HT-29 (cell line): ENCODE measurements around the gene NRM. TPM values are rescaled to one million over a fixed set of nuclear protein-coding genes. Genes with fewer than 3 reads are reported as not detected.
A peak's percentile ranks its signal among the peaks of the same experiment; 100 is the strongest.

Experiments used
- DNase-seq: peaks from one replicate; pipeline ENCODE4 v3.0.0-alpha.2; 2015; ENCODE audit warnings: low spot score
- total RNA-seq: library from RNA; depleted of rRNA; stranded (reverse); fragments of >200 nt; shearing (Covaris generic); gene quantifications from 2 replicates; pipeline ENCODE4 v1.2.3, GENCODE V29; 2014

Gene NRM
- total RNA-seq, 1 experiment from 2014 or later, result 18.3 TPM

DNA sequence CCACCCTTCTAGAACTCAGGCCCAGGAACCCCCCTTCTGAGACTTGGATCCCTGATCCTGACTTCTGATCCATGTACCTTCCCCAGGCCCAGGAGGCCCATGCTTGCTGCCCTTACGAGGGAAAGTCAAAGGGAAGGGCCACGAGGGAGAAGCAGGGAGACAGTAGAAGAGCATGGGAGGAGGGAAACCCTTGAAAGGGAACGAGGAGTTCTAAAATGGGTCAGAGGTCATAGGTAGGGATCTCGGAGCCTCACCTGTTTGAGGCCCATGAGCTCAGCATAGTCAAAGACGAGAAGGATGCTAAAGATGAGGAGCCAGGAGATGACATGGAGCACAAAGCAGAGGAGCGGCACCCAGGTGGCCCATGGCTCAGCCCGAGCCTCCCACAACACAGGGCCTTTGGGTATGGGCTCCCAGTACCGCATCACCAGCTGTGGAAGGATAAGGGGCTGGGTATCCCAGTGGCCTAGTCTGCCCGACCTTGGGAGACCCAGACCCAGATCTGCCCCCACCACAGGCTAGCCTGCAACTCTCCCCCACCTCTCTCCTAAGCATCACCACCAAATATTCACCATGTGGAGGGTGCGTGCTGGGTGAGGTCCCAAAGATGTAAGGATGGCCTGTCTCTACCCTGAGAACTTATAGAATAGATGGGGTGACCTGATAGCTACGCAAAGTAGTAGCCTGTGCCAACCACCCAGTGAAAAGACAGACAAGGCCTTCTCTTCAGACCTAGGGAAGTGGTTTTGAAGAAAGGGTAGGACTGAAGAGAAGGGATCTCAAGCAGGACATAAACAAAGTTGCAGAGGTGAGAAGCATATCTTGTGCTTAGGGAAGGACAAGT, 1.5 kb downstream of the NRM start:
- DNase-seq, result no peak

- no peak for DNase-seq
Observed at GRCh38 chr6:30688569-30688968, 2.2 kb downstream of the NRM start.

DNA sequence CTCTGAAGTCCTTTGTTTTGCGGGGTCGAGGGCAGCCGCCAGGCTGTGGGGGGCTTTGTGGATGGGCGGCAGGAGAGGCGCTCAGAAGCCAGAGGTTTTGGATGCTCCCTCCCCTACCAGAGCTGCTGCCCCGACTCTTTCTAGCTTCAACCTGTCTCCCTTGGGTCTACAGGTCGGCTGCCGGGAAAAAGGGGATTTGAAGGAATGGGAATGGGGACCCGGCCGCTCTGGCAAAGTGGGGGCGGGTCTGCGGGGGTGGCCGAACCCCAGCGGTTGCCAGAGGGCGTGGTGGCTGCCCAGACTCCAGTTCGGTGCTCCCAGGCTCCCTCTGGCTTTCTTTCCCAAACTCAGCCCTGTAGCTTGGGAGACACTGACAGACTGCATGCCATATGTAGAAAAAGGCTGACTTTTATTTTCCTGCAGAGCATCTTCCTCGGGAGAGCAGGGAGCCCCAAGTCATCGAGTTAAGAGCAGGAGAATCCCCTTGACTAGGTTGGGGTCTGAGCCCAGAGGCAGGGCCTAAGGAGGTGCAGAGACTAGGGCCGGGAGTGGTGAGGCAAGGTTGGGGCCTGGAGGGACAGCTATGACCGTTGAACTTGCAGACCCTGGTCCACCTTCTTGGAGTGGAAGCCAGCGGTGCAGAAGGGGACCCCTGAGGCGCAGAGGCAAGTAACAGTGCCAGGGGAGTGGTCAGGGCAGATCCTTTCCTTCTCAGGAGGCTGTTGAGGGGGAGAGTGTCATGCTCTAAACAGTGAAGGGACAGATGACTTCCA, 2.9 kb downstream of the NRM start:
- no peak for DNase-seq

- DNase-seq, result peak; percentile 66
Observed at GRCh38 chr6:30686908-30687658, 3.7 kb downstream of the NRM start.

DNA sequence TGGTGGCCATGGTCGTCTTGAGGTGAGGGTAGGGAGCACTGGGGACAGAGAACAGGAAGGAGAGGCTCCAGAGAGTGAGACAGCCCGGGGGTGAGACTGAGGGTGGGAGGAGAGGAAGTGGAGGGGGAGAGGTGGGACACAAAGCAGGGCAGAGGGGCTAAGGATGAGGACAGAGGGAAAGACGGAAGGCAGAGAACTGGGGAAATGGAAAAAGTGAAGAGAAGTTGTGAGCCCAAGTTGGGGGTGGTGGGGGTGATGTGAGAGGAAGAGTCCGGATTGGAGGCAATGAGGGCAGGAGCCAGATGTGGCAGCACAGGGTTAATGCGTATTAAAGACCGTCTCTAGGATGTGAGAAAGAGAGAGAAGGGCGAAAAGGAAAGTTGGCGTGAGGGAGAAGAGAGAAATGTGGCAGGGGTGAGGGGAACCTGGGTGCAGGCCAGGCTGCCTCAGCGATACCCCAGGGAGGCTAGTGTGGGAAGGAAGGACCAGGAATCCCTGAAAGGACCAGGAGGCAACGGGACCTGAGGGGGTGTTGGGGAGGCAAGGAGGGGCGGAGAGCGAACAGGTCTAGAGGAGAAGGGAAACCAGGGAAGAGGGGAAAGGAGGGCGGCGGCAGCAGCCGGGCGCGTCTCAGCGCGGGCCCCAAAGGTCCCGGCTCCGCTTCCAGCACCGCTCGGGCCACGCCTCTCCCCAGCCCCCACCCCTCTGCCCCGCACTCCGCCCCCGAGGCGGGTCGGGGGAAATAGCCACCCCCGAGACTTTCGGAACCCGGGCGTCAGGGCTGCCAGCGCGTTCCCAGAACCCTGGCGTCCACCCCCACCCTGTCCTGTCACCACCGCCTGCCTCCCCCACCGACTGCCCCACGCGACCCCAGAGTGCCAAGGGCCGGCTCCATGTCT, 4.5 kb downstream of the NRM start, which contains the start of gene PPP1R18:
TSS of gene PPP1R18 (minus strand) at position 637 of the 899 bp plus-strand sequence. CDS start at position 10, 627 bp downstream.
- no peak for DNase-seq

GRCh38 chr6:30685157-30686008, 5.4 kb downstream of the NRM start:
- DNase-seq, result no peak

DNA sequence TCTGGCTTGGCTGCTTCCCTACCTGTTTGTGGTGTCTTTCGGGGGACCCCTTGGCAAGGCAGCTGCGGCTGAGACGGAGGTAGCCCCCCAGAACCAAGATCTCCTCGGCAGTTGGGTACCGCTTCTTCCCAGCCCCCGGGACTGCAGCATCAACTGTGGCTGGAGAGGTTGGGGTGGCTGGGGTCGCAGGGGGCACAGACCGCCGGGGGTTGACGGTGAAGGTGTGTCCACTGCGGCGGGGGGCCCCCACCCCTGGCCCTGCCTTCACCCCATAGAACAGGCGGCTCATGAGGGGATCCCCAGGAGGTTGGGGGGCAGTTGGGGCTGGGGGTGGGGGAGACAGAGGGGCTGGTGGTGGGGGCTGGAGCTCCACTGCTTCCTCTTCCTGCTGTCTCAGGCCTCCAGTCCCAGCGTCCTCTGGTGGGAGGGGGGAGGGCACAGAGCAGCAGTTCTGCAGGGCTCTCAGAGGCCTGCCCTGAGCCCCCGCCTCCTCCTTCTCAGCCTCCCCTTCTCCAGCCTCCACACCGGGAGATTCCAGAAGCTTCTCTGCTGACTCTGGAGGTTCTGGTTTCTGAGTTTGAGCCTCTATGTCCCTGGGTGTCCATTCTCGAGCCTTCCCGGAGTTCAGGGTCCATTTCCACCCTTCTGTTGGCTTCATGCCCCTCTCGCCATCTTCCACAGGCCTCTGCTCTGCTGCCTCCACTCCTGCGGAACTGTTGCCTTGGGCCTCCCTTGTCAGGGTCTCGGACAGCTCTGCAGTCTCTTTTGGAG, 6.2 kb downstream of the NRM start:
- no peak for DNase-seq

- DNase-seq, result no peak
Observed at GRCh38 chr6:30683980-30684338, 6.8 kb downstream of the NRM start.

GRCh38 chr6:30683183-30683979, 7.4 kb downstream of the NRM start:
- no peak for DNase-seq

GRCh38 chr6:30682143-30683117, 8.4 kb downstream of the NRM start:
- peak; percentile 73 for DNase-seq

DNA sequence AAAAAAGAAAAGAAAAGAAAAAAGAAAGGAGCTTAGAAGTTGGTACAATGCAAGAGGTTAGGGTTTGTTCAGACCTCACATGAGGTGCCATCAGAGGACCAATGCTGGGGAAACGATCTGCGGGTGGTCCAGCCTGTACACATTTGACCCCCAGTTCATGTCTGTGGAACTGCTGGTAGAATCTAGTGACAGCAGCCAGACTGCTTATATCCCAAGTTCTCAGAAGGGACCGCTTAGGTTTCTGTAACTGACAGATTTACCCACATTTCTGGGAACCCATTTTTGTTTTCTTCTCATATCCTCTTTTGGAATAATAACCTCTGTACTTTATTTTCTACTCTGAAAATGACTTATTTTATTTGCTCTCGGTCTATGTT, 9.0 kb downstream of the NRM start:
- no peak for DNase-seq

GRCh38 chr6:30679765-30680535, 10.8 kb downstream of the NRM start:
- DNase-seq, result no peak

DNA sequence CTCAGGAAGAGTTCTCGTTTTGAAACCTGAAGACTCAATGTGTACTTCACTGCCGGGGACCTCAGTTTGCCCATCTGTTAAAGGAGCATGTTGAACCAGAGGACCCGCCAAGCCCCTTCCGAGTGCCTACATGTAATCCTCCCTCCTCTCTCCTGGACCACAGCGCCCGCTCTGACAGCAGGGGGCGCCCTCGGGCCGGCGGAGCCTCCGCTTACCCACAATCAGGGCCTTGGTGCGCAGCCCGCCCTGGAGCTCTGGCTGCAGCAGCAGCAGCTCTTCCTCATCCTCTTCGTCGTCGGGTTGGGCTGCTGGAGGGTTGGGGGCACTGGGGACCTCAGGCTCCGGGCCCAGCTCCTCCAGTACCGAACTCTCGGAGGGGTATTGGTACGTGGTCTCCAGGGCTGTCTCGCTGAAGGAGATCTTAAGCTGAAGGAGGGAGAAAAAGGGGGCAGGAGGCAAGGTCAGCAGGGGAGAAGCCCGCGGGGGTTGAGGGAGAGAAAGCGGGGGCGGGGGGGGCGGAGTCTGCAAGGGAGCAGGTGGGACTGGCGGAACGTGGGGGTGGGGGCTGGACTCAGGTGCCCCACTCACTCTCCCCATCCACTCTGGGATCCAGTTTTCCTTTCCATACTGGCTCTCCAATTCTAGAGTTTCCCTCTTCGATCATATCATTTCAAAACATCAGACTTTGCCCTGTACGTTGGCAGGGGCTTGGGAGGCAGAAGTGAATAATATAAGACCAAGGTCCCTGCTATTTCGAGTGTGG, 11.6 kb downstream of the NRM start:
- peak; percentile 84 for DNase-seq

- DNase-seq, result no peak
Observed at GRCh38 chr6:30676660-30677285, 14.0 kb downstream of the NRM start.
